Ramos (cell line): ENCODE measurements around the gene VAC14.

Experiments used
- in situ Hi-C: fragments of 300-500 bp; cut with MboI; formaldehyde crosslinking; loops from one replicate; pipeline ENCODE4 v1.14.3; 2022; ENCODE audit warnings: low sequenced_read_pairs; ENCODE audit not compliant: unreplicated experiment

The VAC14 gene

DNA sequence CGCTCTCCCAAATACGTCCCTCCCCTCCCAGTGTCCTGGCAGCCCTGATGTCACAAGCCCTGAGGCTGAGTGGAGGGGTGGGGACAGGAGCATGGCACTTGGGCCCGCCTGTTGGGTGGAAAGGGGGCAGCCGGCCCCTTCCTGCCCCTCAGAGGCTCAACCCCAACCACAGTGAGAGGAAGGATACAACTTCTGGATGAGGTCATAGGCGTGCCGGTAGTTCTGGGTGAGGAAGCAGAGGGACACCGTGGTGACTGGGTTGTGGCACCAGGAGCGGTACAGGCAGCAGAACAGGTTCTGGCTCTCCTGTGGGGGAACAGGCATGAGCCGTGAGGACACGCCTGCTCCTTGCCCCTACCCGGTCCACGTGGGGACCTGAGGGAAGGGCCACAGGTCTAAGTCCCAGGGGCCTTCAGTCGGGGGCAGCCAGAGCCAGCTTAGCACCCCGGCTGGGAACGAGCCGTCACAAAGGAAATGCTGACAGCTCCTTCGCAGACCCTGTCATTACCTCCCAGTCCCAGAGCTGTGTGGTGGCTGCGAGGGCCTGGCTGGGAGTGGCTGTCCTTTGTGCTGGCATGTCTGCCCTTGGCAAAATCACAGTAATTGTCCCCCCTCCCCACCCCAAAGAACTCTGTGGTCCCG, 103.9 kb downstream of the VAC14 start:
- in situ Hi-C loops = no loop called here

DNA sequence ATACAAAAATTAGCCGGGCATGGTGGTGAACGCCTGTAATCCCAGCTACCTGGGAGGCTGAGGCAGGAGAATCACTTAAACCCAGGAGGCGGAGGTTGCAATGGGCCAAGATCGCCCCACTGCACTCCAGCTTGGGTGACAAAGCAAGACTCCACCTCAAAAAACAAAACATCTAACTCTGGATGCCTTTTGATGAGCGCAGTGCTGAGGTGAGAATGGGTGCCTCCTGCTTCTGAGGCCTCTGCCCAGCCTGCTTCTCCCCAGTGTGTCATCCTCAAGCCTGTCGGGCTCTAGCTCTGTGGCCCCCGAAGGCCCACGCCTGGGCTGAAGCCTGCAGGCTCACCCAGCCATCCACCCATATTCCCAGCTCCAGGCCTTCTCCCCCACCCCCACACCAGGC, 104.6 kb downstream of the VAC14 start:
- in situ Hi-C loops = no loop called here

DNA sequence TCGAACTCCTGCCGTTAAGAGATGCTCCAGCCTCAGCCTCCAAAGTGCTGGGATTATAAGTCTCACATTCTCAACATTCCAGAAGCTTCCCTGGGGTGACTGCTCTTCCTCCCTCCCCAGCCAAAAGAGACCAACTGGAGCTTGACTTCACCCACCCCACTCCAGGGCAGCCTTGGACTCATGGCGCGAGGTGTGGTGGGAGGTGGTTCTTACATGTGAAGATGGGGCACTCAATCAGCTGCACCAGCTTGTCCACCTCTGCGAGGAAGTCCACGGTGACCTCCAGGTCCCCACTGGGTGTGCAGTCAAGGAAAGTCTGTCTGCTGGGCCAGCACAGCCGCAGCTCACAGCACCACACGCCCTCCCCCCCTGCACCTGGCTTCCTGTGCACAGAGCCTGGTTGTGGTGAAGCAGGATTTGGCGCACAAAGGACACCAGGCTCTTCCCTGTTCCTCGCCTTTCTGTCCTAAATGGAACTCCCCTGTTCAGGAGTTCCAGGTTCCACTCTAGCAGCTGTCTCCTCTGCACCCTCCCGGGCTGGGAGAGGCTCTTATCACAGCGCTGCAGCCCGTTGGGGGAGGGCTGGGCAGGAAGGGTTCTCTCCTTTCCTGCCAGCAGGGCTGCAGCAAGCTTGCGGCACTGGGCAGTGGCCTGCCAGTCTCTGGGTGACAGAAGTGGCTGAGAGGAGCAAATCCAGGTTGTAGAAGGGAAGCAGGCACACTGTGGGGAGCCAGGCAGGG, 105.5 kb downstream of the VAC14 start:
- in situ Hi-C loops = no loop called here

- in situ Hi-C loops = no loop called here
These were observed 106.1 kb downstream of the VAC14 start for GRCh38 chr16:70694868-70695218.

DNA sequence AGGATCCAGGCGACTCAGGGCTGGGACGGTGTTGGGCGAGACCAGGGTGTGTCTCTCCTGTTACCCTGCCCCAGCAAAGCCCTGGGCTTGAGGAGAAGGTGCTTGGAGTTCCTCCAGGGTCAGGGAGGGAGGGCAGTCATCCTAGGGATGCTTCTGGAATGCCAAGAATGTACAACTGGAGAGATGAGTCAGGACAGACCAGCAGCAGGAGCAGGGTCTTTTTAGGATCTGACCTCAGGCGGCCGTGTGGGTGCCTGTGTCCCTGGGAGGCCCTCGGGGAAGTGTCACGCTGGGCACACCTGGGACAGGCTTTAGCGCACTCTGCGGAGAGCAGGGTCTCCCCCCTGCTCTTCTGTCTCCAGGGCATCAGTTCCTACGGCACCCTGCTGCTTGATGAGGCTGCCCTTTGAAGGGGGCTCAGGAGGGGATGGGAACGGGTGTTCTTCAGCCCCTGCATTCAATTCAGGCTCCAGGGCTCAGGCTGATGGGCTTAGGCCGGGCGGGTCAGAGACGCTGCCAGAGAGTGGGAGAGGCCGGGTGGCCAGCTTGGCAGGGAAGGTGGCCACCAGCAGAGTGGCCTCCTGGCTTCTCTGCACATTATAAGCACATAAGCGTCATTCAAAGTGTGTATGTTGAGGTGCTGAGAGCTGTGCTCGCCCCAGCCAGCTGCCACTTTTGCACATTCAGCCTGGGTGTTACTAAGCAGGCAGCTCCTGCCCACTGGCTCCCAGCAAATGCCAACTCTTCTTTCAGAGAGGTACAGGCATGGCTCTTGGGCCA, 106.7 kb downstream of the VAC14 start:
- in situ Hi-C loops = no loop called here

GRCh38 chr16:70692873-70693671, 107.9 kb downstream of the VAC14 start:
- in situ Hi-C loops = no loop called here

- in situ Hi-C loops = no loop called here
These were observed 108.7 kb downstream of the VAC14 start for GRCh38 chr16:70692130-70692872.

DNA sequence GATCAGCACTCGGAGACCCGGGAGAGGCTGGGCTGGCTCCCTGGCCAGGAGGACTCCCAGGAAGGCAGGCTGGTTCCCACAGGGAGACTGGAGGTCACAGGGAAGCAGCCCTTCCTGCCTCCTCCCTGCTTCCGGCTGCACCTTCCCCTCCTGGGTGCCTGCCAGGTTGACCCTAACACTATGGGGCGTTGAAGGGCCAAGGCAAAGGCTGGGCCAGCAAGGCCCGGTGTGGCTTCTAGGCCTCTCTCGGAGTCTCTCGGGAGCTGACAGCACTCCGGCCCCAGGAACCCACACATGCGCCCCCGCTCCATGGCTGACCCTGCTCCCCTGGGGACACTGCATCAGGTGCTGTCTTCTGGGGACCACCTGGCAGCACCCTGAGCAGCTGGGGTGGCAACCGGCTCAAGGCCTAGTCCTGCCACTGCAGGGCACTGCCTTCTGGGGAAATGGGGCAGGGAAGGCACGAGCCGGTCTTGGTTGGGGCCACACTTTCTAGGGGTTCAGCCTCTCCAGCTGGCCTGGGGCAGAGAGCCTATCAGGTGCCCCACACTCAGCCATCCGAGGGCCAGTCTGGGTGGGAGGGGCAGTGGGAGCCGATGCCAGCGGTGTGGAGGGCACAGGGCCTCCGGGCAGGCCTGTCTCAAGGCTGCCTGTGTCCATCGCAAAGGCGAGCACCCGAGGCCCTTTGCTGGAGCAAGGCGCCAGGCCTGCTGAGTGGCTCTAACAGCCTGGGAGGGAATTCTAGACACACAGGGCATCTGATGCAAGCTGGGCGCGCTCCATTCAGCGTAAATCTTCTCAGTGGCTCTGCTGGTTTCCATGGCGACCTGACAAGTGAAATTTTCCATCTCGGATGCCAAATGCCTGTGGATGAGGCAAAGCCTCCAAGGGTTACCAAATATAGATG, 109.5 kb downstream of the VAC14 start:
- in situ Hi-C loops = no loop called here

DNA sequence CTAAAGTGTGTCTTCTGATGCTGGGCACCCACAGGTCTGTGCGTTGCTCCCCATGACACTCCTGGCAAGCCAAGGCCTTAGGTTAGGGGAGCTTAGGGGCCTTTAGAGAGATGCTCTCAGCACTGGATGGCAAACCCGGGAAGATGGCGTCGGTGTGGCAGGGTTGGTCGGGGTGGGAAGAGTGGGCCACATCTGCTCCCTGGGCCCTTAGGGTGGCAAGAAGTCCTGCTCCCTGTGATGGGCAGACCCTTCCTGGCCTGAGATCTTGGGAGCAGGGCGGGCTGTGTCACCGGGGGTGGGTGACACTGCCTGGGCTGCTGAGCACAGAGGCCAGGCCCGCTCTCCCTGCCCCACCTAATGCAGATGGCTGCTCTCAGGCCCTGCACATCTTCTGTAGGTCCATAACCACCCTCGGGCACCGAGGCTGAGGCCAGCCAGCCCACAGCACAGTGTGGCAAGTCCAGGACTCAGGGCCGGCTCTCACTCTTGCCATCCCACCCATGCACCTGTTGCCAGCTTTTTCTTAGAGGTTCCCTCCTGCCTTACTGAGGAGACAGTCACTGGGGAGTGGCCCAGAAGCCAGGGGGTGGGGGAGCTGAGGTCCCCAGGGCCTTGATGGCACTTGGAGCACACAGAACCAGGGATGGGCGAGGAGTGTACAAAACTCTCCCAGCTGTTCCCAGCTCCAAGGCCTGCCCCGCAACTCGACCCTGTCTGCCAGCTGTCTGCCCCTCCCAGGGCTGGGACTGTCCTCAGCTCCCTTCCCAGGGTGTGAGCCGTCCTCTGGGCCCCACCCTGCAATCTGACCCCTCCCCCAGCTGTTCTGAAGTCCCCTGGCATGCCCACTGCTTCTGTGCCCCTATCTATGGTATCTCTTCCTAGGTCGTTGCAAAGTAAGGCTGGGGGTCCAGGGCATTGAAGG, 110.7 kb downstream of the VAC14 start:
- in situ Hi-C loops = loop anchor here (5.0 kb wide), 1 partner anchor 77 kb away; no protein-coding TSS in a partner anchor

GRCh38 chr16:70689035-70689969, 111.7 kb downstream of the VAC14 start:
- in situ Hi-C loops = loop anchor here (5.0 kb wide), 1 partner anchor 78 kb away; no protein-coding TSS in a partner anchor

- in situ Hi-C loops = loop anchor here (5.0 kb wide), 1 partner anchor 79 kb away; no protein-coding TSS in a partner anchor
These were observed 112.7 kb downstream of the VAC14 start for GRCh38 chr16:70688246-70688742.

DNA sequence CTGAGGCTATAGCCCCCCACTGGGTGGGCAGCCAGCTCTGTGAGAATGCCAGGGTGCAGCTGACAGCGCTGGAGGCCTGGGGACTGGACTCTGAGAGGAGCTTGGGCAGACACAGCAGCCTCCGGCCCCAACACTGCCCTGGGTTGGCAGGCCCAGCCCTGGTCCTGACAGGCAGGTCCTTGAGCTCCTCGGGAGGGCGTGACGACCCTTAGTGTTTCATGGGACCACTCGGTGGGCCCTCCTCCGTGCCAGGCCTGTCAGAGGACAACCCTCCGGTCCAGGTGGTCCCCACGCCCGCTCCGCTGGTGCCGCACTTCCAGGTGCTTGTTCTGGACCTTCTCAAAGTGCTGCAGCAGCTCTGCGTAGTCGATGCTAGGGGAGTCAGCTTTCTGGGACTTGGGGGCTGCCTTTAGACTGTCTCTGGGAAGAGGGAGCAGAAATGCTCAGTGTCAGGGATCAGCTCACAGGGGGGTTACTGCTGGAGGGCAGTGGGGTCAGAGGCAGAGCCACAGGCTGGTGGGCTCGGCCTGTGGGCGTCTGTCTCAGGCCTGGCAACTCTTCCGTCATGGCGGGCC, 113.2 kb downstream of the VAC14 start:
- in situ Hi-C loops = loop anchor here (5.0 kb wide), 1 partner anchor 80 kb away; no protein-coding TSS in a partner anchor

- in situ Hi-C loops = loop anchor here (5.0 kb wide), 1 partner anchor 80 kb away; no protein-coding TSS in a partner anchor
These were observed 113.9 kb downstream of the VAC14 start for GRCh38 chr16:70687102-70687511.

DNA sequence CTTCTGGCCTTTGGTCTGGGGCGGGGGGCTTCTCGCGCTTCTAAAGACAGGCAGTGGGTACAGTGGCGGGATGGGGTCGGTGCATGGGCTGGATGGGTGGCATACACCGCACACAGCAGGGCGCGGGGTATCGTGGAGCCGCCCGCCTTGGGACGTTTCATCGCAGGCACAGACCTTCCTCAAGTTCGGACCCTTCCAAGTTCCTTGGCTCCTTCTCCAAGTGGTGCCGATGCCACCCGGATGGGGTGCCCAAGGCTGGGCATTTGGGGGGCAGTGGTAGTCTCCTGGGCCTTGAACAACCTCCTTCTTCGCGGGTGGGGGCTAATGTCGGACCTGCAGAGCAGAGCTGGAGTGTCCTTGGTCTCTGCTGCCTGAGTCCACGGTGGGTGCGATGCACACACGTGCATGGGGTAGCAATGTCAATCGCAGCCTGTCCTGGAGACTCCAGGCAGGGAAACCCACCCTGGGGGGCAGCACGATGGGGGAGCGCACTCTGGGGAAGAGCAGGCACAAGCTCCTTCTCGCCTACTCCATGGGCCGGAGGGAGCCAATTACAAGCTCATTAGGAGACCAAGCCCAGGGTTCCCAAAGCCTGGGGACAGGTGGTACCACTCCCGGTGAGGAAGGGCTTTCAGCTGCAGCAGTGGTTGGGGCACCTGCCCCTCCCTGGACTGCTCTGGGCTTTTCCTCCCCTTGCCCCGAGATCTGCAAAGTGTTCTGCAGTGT, 114.4 kb downstream of the VAC14 start:
- in situ Hi-C loops = loop anchor here (5.0 kb wide), 1 partner anchor 81 kb away; no protein-coding TSS in a partner anchor

DNA sequence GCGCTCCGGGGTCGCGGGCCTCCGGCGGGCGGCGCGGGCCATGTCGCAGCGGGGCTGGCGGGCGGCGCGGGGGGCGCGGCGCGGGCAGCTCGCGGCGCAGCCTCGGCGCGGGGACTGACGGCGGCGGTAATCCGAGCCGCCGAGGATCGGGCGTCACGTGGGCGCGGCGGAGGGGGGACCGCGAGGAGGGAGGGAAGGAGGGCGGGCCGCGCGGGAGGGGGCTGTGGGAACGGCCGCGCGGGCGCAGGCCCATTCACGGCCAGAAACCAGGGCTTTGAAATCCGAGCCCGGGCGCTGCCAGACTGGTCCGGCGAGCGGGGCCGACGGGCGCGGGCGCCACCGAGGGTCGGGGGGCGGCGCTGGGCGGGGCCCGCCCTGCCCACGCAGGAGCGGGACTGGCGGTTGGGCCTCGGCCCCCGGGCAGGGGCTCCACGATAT, 115.0 kb downstream of the VAC14 start, which contains the start of gene MTSS2:
Gene MTSS2 (minus strand): TSS at position 116 of the 438 bp plus-strand sequence. CDS start 262 bp downstream, outside the sequence.
- in situ Hi-C loops = loop anchor here (5.0 kb wide), 1 partner anchor 81 kb away; no protein-coding TSS in a partner anchor
